ENCODE results near the gene OR4C3.
"Not testable (repeated sequence)": the region's sequence is repeated elsewhere in the genome, so short reads cannot be mapped to it uniquely, and the experiment has no call there.

Gene OR4C3

DNA sequence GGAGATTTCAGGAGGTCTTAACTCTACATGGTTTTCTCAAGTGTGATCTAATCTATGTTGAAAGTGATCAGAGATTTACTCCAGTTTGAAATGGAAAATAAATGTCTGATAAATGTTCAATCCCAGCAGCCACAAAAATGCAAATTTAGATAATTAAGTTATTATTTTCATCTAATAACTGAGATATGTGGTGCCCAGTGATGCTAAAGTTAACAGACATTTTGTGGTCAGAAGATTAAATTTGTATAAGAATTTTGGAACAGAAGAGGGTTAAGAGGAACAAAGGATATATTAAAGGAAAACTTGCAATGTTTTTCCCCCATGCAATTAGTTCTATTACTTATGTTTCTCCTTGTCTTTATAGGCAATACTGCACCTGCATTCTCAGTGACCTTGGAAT lies at the start of gene OR4C3:
OR4C3 (plus strand) TSS at position 301 of the 400 bp plus-strand sequence. CDS start 102 bp downstream, outside the sequence.
- not testable (repeated sequence) for DNase-seq

DNA sequence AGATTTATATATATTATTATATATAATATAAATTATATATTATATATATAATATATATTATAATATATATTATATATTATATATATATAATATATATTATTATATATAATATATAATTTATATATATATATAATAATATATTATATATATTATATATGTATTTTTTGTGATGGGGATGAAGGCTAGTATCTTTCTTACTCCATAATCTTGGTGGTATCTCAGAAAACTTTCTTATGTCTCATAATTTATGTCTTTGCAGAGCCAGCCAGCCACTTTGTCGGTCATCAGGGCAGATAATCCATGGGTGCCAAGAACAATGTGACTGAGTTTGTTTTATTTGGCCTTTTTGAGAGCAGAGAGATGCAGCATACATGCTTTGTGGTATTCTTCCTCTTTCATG lies 18.8 kb upstream of the OR4C3 start, which contains the start of gene OR4S1:
OR4S1 (plus strand) TSS at position 301 of the 400 bp plus-strand sequence; CDS start at position 301, 0 bp downstream.
- no peak for DNase-seq

DNA sequence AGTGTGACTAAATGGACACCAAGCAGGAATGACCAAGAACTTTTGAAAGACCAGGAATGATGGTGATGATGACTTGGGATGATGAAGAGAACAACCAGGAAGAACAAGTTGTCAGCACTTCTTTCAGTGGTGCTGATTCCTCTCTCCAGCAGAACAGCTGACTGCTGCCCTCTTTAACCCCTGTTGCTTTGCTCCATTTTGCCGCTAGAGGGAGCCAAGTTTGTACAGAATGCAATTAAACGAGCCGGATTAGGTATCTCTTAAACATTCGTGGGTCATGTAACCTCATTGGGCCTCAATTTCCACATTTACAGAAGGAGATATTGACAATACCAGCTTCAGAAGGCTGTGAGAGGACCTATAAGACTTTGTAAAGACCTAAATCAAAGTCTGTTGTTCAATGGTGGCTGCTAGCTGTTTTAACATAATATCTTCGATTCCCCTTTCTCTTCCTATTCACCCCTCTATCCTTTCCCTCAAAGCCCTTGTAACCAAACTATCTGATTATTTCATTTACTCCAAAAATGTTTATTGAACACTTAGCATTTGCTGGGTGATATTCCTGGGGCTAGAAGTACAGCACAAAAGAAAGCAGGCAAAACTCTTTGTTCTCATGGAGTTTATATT lies 16.8 kb upstream of the OR4C3 start:
- peak; percentile 51 for DNase-seq

DNA sequence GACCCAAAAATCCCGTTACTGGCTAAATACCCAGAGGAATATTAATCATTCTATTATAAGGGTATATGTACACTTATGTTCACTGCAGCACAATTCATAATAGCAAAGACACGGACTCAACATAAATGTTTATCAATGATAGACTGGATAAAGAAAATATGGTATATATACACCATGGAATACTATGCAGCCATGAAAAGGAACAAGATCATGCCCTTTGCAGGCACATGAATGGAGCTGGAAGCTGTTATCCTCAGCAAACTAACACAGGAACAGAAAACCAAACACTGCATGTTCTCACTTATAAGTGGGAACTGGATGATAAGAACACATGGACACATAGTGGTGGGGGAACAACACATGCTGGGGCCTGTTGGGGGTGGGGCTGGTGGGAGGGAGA lies 11.1 kb upstream of the OR4C3 start:
- not testable (repeated sequence) for DNase-seq

DNA sequence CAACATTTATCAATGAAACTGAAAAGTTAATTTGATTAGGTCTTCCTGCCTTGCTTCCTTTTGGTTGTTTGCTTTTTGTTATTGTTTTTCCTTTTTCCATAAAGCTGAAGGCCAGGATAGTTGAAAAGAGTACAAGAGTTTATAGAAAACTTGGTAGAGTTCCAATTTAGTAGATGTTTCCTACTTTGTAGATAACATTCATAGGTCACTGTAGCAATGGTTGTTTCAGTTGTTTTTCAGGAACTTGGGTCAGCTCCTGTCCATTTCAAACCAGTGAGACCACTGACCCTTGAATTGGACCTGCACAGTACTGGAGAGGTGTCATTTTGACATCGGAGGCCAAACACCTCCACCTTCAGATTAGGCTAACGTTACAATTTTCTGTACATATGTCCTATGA lies 4.9 kb upstream of the OR4C3 start:
- not testable (repeated sequence) for DNase-seq

DNA sequence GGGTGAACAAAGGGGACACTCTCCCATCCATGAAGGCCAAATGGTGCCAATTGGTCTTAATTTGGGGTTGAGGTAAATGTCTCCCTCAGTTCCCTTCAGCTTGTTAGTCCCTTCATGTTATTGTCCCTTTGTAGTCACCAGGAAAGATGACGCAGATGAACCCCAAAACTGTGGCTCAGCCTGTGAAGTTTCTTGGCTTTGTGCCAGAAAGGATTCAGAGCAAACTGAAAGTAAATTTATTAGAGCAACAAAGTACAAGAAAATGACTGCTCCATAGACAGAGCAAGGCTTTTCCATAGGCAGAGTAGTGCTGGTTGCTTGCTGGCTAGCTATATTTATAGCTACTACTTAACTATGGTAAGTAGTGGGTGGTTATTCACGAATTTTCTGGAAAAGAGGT lies 16.7 kb downstream of the OR4C3 start:
- DNase-seq = no peak

DNA sequence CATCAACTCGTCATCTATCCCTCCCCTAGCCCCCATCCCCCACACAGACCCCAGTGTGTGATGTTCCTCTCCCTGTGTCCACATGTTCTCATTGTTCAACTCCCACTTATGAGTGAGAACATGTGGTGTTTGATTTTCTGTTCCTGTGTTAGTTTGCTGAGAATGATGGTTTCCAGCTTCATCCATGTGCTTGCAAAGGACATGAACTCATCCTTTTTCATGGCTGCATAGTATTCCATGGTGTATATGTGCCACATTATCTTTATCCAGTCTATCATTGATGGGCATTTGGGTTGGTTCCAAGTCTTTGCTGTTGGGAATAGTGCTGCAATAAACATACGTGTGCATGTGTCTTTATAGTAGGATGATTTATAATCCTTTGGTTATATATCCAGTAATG lies 17.8 kb downstream of the OR4C3 start:
- DNase-seq = not testable (repeated sequence)

DNA sequence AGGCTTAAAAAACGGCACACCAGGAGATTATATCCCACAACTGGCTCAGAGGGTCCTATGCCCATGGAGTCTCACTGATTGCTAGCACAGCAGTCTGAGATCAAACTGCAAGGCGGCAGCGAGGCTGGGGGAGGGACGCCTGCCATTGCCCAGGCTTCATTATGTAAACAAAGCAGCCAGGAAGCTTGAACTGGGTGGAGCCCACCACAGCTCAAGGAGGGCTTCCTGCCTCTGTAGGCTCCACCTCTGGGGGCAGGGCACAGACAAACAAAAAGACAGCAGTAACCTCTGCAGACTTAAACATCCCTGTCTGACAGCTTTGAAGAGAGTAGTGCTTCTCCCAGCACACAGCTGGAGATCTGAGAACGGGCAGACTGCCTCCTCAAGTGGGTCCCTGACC lies 21.6 kb downstream of the OR4C3 start:
- not testable (repeated sequence) for DNase-seq

DNA sequence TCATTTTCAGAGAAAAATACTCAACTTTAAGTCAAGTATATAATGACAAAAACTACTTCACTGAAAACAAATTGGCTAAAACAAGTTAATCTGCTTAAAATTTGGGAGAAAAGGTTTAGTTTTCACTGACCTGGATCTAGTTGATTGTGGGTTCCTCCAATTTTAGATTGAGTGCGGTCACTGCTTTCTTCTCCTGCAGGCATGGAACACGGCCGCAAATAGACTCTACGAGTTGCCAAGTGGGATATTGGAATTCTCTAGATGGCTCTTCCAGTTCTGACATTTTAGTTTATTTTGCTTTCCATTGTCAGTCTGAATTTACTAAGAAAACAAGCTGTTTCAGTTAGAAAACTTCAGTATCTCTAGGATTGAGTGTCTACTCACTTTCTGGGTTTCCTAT lies 29.3 kb downstream of the OR4C3 start:
- DNase-seq = no peak

DNA sequence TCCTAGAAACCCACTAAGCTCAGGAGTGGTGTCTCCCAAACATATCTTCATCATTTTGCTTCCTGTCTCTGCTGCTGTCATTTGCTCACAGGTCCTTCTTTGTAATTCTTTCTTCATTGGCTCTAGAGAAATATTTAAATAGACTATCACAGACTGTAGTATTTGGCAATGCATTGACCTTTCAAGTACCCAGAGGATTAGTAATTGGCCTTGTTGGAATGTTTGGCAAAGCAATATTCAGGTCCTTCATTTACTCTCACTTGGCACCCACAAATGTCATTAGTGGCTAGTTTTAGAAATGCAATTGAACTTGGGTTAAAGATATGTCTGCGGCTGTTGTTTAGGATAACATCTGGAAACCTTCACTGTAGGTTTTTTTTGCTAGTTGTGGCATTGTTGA lies 30.0 kb downstream of the OR4C3 start:
- DNase-seq = no peak

DNA sequence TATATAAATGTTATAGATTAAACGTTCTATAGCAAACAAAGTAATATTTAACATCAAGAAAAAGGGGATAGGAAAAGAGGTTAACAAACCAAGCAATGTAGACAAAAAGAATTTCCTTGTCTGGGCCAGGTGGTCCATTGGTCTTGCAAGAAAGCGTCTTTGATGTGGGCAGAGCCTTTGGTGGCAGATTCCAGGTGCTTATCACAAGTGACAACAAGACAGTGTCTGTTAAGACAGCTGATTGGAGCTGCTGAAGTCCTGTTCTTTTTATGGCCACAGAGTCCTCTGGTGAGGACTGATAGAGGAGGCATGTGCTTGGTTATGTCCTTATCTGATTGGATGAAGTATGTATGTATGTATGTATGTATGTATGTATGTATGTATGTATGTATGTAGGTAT lies 36.6 kb downstream of the OR4C3 start:
- not testable (repeated sequence) for DNase-seq

DNA sequence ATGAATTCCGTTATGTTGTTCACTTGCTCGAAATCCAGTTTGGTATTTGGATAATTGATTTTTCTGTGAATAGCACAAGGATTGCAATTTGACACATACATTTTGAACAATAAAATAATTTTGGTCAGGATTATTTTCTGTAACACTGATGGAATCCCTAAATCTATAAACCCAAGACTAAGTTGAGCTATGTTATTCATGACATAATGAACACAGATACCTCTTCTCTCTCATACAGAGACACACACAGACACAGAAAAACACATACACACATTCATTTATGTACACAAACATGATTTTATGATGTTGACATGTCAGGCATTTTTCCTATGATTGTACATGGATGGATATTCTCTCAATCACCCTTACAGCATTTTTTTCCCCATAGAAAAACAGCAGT lies 41.6 kb downstream of the OR4C3 start, which contains the start of gene OR4C5:
OR4C5 (minus strand) TSS at position 101 of the 400 bp plus-strand sequence; CDS start at position 101, 0 bp downstream.
- no peak for DNase-seq

All from NCI-H1105 treated with DMSO at 0.1 percent for 48 hours (cell line).